Measurements from ENCODE around the gene COMMD10.

GRCh38 chr5:116062352-116062751 lies 22.5 kb upstream of the COMMD10 start:
- TF ChIP-seq, protein P1, sequence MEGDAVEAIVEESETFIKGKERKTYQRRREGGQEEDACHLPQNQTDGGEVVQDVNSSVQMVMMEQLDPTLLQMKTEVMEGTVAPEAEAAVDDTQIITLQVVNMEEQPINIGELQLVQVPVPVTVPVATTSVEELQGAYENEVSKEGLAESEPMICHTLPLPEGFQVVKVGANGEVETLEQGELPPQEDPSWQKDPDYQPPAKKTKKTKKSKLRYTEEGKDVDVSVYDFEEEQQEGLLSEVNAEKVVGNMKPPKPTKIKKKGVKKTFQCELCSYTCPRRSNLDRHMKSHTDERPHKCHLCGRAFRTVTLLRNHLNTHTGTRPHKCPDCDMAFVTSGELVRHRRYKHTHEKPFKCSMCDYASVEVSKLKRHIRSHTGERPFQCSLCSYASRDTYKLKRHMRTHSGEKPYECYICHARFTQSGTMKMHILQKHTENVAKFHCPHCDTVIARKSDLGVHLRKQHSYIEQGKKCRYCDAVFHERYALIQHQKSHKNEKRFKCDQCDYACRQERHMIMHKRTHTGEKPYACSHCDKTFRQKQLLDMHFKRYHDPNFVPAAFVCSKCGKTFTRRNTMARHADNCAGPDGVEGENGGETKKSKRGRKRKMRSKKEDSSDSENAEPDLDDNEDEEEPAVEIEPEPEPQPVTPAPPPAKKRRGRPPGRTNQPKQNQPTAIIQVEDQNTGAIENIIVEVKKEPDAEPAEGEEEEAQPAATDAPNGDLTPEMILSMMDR (optimal IDR thresholded peaks at IDR 0.05 in 1 of 3, IDR thresholded peaks at IDR 0.05 in 1 of 3, conservative IDR thresholded peaks at IDR 0.05 in 1 of 3; ENCODE audit: extremely low read depth in 1 of 3, insufficient read depth in 2 of 3, low read length in 3 of 3), result peak in 1 of 3 experiments; percentile 18
- TF ChIP-seq EZH2 (IDR thresholded peaks at IDR 0.05; ENCODE audit: low read length), result no peak
